ENCODE data around the gene SALL4.

SALL4 gene

GRCh38 chr20:51735728-51736600 lies 66.4 kb downstream of the SALL4 start:
- no peak for DNase-seq (ENCODE audit: low read depth)

GRCh38 chr20:51734876-51735720 lies 67.2 kb downstream of the SALL4 start:
- no peak for DNase-seq (ENCODE audit: low read depth)

GRCh38 chr20:51733070-51733469 lies 69.3 kb downstream of the SALL4 start:
- no peak for DNase-seq (ENCODE audit: low read depth)

Measured in activated T-helper 9 cell treated with anti-CD3 and anti-CD28 coated beads, Interleukin-2, amount 50 U/mL, for 16 hours (primary cell).